HG03460 (cell line): ENCODE measurements around the gene CD6.

Experiments
- ATAC-seq: cut with Tn5 transposase; IDR thresholded peaks from one replicate; pipeline ENCODE4 v1.9.1; 2021; ENCODE audit not compliant: unreplicated experiment

Gene CD6

GRCh38 chr11:61008971-61009370 is 37.5 kb downstream of the CD6 start:
- ATAC-seq: no peak

GRCh38 chr11:61009392-61010275 is 38.2 kb downstream of the CD6 start:
- no peak for ATAC-seq

GRCh38 chr11:61010466-61011228 is 39.2 kb downstream of the CD6 start:
- no peak for ATAC-seq

DNA sequence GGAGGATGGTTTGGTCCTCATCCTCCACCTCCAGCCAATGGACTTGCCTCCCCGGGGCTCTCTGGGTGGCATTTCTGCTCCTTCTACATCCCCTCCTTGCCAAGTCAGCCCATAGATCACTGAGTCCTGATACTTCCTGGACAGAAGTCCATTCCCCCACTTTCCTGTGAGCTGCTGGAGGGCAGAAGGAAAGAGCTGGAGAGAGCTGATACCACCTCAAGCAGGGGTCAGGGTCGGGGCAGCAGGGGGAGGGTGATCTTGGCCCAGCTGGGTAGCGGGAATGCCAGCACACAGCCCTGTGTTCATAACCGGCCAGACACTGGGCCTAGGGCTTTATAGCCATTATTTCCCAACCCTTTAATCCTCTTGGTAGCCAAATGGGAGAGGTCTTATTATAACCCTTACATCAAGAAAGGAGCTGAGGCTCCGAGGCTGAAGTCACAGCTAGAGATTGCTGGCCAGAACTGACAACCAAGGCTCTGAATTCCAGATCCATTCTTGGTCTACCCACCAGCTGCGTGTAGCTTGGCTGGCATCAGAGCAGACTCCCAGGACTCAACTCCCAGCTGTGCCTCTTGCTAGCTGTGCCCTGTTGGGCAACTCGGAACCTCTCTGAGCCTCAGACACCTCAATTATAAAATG is 39.9 kb downstream of the CD6 start:
- no peak for ATAC-seq

GRCh38 chr11:61011950-61012736 is 40.7 kb downstream of the CD6 start:
- ATAC-seq: no peak

DNA sequence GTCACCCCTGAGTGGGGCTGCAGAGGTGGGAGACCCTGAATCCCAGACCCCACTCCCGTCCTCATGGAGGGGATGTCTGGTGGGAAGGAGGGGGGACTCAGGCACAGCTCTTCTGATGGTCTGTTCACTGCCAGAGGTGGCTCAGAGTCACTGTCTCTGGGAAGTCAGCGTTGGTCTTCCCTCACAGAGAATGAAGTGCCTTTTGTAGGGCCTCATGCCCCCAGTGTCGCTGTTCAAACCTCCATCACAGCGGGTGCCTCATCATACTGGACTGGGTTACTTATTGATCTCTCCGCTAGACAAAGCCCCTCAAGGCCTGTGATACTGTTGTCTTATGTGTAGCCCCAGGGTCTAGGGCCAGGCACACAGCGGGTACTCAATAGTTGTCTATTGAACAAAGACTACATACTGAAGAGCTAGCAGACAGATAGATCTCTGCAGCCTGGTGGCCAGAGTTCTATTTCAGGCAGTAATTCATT is 41.3 kb downstream of the CD6 start:
- ATAC-seq: no peak

DNA sequence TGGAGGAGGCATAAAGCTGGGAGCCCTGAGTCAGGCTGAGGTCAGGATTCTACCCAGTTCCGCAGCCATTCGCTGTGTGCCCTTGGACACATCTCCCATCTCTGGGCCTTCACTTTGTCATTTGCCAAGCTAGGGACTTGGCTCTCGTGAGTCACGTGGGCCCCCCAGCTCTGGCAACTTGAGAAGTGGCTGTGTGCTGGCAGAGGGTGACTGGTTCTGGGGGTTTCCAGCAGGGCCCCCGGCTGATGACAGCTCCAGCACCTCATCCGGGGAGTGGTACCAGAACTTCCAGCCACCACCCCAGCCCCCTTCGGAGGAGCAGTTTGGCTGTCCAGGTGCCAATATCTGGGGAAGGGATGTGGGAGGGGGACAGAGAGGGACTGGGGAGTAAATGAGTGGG is 46.6 kb downstream of the CD6 start:
- no peak for ATAC-seq

DNA sequence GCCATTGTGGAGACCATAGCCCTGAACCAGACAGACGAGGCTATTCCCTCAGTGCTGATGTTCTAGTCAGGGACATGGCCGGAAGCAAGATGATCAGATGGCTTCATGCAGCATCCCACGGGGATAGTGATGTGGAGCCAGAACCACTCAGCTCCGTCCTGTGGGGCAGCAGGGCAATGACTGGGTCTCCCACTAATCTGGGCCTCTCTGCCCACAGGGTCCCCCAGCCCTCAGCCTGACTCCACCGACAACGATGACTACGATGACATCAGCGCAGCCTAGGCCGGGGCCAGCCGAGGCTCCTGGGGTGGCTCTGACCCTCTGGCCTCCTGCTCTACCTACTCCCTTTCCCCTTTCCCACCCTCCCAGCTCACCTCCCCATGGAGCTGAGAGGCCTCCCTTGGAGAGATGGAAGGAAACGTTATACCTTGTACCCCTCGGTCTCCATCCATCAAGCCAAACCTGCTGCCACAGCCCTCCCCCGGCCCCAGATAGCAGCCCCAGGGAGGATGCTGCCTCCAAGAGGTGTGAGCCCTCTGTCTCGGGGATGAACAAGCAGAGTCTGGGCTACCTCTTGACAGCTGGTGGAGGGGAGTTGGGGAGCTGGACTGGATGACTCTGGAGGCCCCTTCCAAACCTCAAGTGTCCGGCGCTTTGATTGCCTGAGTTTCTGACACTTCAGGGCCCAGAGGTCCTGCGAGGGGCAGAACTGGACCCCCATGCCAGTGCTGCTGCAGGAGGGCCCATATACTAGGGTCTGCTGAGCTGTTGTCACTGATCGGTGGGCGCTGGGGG is 47.8 kb downstream of the CD6 start:
- no peak for ATAC-seq

DNA sequence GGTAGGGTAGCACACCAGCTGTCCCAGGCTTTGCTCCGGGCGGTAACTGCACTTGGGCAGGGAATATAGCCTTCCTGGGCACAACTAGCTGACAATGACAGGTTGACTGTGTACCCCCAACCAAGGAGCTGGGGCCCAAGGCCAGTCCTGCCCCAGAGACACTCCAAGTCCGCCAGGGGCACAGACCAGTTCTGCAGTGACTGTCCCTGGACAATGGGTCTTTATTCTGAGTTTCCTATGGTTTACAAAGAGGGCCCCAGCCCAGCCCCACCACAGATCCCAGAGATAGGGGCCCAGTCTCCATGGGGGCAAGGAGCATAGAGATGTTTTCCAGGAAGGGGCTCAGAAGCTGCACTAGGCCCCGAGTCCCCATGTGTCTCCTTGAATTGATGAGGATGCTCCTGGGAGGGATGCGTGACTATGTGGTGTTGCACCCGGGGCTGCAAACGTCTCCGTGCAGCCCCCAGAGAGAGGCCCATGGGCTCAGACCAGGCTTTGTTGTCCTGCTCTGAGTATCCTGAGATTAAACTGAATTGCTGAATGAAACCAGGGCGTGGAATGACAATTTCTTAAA is 48.4 kb downstream of the CD6 start:
- no peak for ATAC-seq

DNA sequence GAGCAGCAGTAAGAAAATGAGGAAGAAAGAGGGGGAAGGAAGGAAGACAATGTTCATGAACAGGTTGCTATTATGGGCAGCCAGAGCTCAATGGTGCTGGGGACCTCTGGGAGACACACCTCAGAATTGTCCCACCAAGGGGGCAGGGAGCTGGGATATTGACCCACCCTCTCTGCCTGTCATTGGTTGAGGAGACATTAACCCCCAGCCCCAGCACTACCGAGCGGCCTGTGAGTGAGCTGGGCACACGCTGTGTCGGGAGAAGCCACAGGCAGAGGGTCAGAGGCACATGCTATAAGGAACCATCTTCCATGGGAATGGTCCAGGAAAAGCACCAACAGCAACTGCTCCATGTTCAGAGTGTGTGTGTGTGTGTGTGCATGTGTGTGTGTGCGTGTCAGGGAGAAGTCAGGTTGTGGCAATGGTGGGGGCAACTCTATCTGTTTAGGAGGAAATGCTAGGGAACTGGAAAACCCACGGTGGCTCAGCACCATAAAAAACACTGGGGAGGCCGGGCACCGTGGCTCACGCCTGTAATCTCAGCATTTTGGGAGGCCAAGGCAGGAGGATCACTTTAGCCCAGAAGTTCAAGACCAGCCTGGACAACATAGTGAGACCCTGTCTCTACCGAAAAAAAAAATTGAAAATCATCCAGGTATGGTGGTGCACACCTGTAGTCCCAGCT is 49.2 kb downstream of the CD6 start:
- no peak for ATAC-seq

- ATAC-seq: no peak
Measured at GRCh38 chr11:61021661-61022212, 50.3 kb downstream of the CD6 start.

GRCh38 chr11:61022311-61023085 is 51.0 kb downstream of the CD6 start:
- ATAC-seq: no peak

DNA sequence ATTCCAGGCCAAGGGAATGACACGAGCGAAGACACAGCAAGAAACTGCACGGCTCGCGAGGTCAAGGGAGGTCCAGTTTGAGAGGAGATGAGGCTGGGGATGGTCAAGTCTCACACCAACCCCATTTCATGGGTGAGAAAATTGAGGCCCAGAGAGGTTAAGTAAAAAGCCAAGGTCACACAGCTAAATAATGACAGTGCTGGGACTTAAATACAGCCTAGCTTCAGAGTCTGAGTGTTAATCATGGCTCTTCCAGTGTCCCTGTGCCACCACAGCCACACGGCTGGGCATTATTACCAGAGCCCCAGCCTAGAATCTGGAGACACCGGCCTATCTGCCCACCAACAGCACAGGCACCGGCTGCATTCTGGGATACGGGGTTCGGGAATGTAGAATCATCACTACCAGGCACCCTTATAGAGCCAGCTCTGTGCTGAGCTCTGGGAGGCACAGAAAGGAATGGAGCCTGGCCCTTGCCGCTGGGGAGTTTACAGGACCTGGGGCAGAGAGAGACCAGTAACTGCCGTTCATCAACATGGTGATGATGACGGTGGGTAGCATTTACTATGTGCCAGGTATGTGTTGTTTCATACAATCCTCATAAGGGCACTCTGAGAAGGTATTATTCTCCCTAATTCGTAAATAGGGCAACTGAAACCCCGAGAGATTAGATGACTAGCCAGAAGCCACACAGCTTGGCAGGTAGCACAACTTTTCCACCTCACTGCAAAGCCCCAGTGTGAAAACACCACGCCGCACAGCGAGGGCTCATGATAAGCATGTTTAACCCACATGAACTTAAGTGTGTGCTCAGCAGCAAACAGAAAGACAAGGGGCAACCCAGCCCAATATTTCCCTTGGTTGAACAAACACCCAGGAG is 51.8 kb downstream of the CD6 start:
- no peak for ATAC-seq

- no peak for ATAC-seq
Measured at GRCh38 chr11:61023966-61024295, 52.5 kb downstream of the CD6 start.

- ATAC-seq: no peak
Measured at GRCh38 chr11:61024938-61025820, 53.7 kb downstream of the CD6 start.

DNA sequence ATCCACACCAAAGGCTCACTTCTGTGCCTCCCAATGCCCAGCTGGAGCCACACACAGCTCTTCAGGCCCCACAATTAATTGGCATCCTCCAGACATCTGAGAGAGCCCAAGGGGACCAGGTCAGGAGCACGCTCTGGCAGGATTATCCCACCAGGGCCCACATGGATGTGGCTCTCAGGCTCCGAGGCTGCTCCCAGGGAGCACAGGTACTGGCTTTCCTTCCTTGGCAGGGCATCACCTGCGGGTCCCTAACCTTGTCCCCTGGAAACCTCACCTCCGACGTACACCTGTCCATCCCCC is 54.3 kb downstream of the CD6 start:
- no peak for ATAC-seq
